Measurements from ENCODE around the gene NLRP4.

NLRP4 gene
- 0 reads per million in 2 experiments for total RNA-seq

- no peak for DNase-seq (ENCODE audit: low read depth)
These were observed at the start of gene NLRP4 for GRCh38 chr19:55836340-55836739. NLRP4 (plus strand) TSS chr19:55836540; CDS start chr19:55852081, 15,541 bp downstream.

- DNase-seq (ENCODE audit: low read depth), result no peak
These were observed 41.3 kb upstream of the NLRP4 start for GRCh38 chr19:55795021-55795420.

GRCh38 chr19:55801416-55801815 is 34.9 kb upstream of the NLRP4 start:
- DNase-seq (ENCODE audit: low read depth), result no peak

- DNase-seq (ENCODE audit: low read depth), result no peak
These were observed 34.1 kb upstream of the NLRP4 start for GRCh38 chr19:55802281-55802680.

GRCh38 chr19:55809381-55810058 is 26.8 kb upstream of the NLRP4 start:
- no peak for DNase-seq (ENCODE audit: low read depth)

GRCh38 chr19:55811340-55811739 is 25.0 kb upstream of the NLRP4 start:
- DNase-seq (ENCODE audit: low read depth), result no peak

- no peak for DNase-seq (ENCODE audit: low read depth)
These were observed 23.9 kb upstream of the NLRP4 start for GRCh38 chr19:55812449-55812848.

GRCh38 chr19:55813906-55814305 is 22.4 kb upstream of the NLRP4 start:
- no peak for DNase-seq (ENCODE audit: low read depth)

- no peak for DNase-seq (ENCODE audit: low read depth)
These were observed 16.3 kb upstream of the NLRP4 start for GRCh38 chr19:55820037-55820436.

GRCh38 chr19:55830656-55831055 is 5.7 kb upstream of the NLRP4 start:
- no peak for DNase-seq (ENCODE audit: low read depth)

GRCh38 chr19:55831846-55832245 is 4.5 kb upstream of the NLRP4 start, which contains the start of gene NLRP11:
NLRP11 (minus strand) TSS chr19:55831999; CDS start chr19:55818174, 13,825 bp downstream.
- DNase-seq (ENCODE audit: low read depth), result no peak

- DNase-seq (ENCODE audit: low read depth), result no peak
These were observed 3.7 kb upstream of the NLRP4 start for GRCh38 chr19:55832676-55833075.

GRCh38 chr19:55838251-55838650 is 1.9 kb downstream of the NLRP4 start:
- DNase-seq (ENCODE audit: low read depth), result no peak

GRCh38 chr19:55838906-55839305 is 2.6 kb downstream of the NLRP4 start:
- no peak for DNase-seq (ENCODE audit: low read depth)

GRCh38 chr19:55855160-55855559 is 18.8 kb downstream of the NLRP4 start:
- DNase-seq (ENCODE audit: low read depth), result no peak

GRCh38 chr19:55857149-55857548 is 20.8 kb downstream of the NLRP4 start:
- no peak for DNase-seq (ENCODE audit: low read depth)

GRCh38 chr19:55857974-55858373 is 21.6 kb downstream of the NLRP4 start:
- DNase-seq (ENCODE audit: low read depth), result no peak

GRCh38 chr19:55858401-55858800 is 22.1 kb downstream of the NLRP4 start:
- no peak for DNase-seq (ENCODE audit: low read depth)

GRCh38 chr19:55858969-55859368 is 22.6 kb downstream of the NLRP4 start:
- DNase-seq (ENCODE audit: low read depth), result no peak

GRCh38 chr19:55866521-55866920 is 30.2 kb downstream of the NLRP4 start:
- DNase-seq (ENCODE audit: low read depth), result no peak

GRCh38 chr19:55867101-55867500 is 30.8 kb downstream of the NLRP4 start:
- no peak for DNase-seq (ENCODE audit: low read depth)

GRCh38 chr19:55870736-55871135 is 34.4 kb downstream of the NLRP4 start:
- DNase-seq (ENCODE audit: low read depth), result no peak

- no peak for DNase-seq (ENCODE audit: low read depth)
These were observed 40.9 kb downstream of the NLRP4 start for GRCh38 chr19:55877211-55877610.

GRCh38 chr19:55882626-55883025 is 46.3 kb downstream of the NLRP4 start:
- no peak for DNase-seq (ENCODE audit: low read depth)
